Tibial artery (tissue), 4 donors: ENCODE measurements around the gene ACP6.

Source experiments
- DNase-seq, 2 donors: peaks; one replicate each; pipeline ENCODE4 v3.0.0-alpha.2; 2019
- H3K27ac ChIP-seq, 2 donors: fragments of 200-600 bp; sonication (generic) in 1 of 2; 1 replicate in 1 of 2; 2 replicates in 1 of 2; pipeline ENCODE4 v1.5.1; 2018 to 2019; ENCODE audit warnings: mild to moderate bottlenecking in 1 of 2
- H3K27me3 ChIP-seq, 2 donors: fragments of 200-600 bp; sonication (generic) in 1 of 2; one replicate each; pipeline versions ENCODE4 v1.5.1 to v1.6.0; 2016 to 2019
- H3K36me3 ChIP-seq, 3 donors: fragments of 200-600 bp; sonication (generic) in 2 of 3; one replicate each; pipeline ENCODE4 v1.5.1; 2016 to 2019; ENCODE audit warnings: mild to moderate bottlenecking in 2 of 3
- H3K4me1 ChIP-seq, 4 donors: fragments of 200-600 bp; sonication (generic) in 2 of 4; 1 replicate in 3 of 4; 2 replicates in 1 of 4; pipeline ENCODE4 v1.5.1; 2016 to 2019
- H3K4me3 ChIP-seq, 2 donors: fragments of 200-600 bp; sonication (generic) in 1 of 2; 1 replicate in 1 of 2; 2 replicates in 1 of 2; pipeline ENCODE4 v1.5.1; 2018 to 2019; ENCODE audit warnings: mild to moderate bottlenecking in 2 of 2
- H3K9me3 ChIP-seq, 3 donors: fragments of 200-600 bp; sonication (generic) in 1 of 3; one replicate each; pipeline ENCODE4 v1.5.1; 2016 to 2019
- intact Hi-C: fragments of 100-400 bp; cut with DNase I; formaldehyde crosslinking; loops from one replicate; pipeline ENCODE4 v1.15.0; 2023; ENCODE audit warnings: low total_unique reads
- TF ChIP-seq, protein P1 (sequence below), 2 experiments: fragments of 200-600 bp in 1 of 2; fragments of 450-650 bp in 1 of 2; IDR thresholded peaks; one replicate each; pipeline ENCODE4 v1.5.1; 2017 to 2019; ENCODE audit warnings: antibody characterized with exemption in 2 of 2, mild to moderate bottlenecking in 1 of 2, moderate library complexity in 1 of 2

The ACP6 gene

GRCh38 chr1:147611586-147611985 lies 58.7 kb downstream of the ACP6 start:
- H3K36me3 ChIP-seq: peaks cover 36 to 63% (median 62%) of the 10 kb centered on the region in 3 donors
- TF ChIP-seq, protein P1, sequence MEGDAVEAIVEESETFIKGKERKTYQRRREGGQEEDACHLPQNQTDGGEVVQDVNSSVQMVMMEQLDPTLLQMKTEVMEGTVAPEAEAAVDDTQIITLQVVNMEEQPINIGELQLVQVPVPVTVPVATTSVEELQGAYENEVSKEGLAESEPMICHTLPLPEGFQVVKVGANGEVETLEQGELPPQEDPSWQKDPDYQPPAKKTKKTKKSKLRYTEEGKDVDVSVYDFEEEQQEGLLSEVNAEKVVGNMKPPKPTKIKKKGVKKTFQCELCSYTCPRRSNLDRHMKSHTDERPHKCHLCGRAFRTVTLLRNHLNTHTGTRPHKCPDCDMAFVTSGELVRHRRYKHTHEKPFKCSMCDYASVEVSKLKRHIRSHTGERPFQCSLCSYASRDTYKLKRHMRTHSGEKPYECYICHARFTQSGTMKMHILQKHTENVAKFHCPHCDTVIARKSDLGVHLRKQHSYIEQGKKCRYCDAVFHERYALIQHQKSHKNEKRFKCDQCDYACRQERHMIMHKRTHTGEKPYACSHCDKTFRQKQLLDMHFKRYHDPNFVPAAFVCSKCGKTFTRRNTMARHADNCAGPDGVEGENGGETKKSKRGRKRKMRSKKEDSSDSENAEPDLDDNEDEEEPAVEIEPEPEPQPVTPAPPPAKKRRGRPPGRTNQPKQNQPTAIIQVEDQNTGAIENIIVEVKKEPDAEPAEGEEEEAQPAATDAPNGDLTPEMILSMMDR (IDR thresholded peaks at IDR 0.05): no peak
- H3K27me3 ChIP-seq: no peaks in the 10 kb centered on the region
- no peak for DNase-seq
- intact Hi-C loops: no loop called here
- no peaks in the 10 kb centered on the region for H3K9me3 ChIP-seq
- H3K4me3 ChIP-seq: no peak overlapping the region
- H3K4me1 ChIP-seq: peaks cover 0 to 27% (median 4%) of the 10 kb centered on the region in 4 donors
- H3K27ac ChIP-seq: no peak overlapping the region

DNA sequence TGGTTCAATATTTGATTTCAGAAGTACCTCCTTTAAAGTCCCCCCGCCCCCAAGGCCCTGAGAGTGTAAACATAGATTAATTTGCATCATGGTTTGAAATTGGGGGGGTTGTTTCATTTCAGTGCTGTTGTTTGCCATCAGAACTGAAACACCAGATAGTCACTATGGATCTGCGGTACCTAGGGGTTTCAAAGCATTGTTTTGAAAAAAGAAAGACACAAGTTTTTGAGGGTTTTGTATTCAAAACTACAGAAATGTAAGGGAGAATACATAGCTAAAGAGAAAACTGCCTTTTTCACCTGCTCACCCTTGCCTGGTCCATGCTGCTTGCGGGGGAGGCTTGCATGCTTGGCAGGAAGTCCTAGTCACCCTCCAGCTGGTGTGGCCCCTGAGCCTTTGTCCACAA lies 59.3 kb downstream of the ACP6 start:
- no peak overlapping the region for H3K27ac ChIP-seq
- intact Hi-C loops: no loop called here

DNA sequence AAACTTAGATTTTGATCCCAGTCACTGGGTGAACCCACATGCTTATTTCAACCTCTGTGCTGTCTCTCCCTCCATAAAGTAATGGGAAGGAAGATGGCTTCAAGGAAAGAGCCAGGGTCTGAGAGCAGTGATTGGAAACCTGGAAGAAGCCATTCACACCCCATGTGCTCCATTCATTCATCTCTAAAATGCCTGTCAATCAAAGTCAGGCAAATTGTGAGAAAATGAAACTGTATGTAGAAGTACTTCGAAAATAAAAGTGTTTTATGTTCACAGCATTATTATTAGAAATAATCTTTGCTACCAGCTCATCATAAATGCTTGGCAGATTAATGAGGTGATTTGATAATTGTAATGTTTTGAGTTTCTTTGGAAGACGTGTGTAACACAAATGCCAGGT lies 61.0 kb downstream of the ACP6 start:
- no peak for DNase-seq
- TF ChIP-seq, protein P1 (IDR thresholded peaks at IDR 0.05): no peak
- intact Hi-C loops: loop anchor here (10.0 kb wide), 1 partner anchor 165 kb away; no protein-coding TSS in a partner anchor
- Histone ChIP-seq H3K27me3 (no peaks in the 10 kb centered on the region), H3K4me1 (peaks cover 3 to 49% (median 8%) of the 10 kb centered on the region in 4 donors), H3K9me3 (no peaks in the 10 kb centered on the region), H3K4me3 (no peak overlapping the region), H3K27ac (no peak overlapping the region), H3K36me3 (peaks cover 17 to 46% (median 41%) of the 10 kb centered on the region in 3 donors)

More for the DNA sequence above, 59.3 kb downstream of the ACP6 start:
- H3K4me1 ChIP-seq: peaks cover 1 to 33% (median 4%) of the 10 kb centered on the region in 4 donors
- no peaks in the 10 kb centered on the region for H3K27me3 ChIP-seq
- H3K36me3 ChIP-seq: peaks cover 31 to 58% (median 57%) of the 10 kb centered on the region in 3 donors
- no peaks in the 10 kb centered on the region for H3K9me3 ChIP-seq
- TF ChIP-seq, protein P1 (IDR thresholded peaks at IDR 0.05): no peak
- no peak for DNase-seq
- H3K4me3 ChIP-seq: no peak overlapping the region

DNA sequence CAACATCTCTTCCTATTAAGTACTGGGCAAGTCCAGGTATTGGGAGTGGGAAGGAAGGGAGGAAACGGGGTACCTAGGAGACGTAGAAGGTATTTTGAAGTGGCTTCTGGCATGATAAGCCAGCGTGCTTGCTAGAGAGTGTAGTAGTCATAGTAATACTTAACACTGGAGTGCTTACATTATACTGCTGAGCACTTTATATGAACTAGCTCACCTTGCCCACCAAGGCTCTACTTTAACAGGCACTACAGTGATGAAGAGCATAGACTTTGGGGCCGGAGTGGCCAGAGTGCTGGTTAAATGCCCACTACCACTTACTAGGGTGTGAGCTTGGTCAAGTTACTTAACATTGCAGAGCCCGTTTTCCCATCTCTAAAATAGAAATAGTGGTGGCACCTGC lies 61.7 kb downstream of the ACP6 start:
- H3K27ac ChIP-seq: no peak overlapping the region
- no peak for DNase-seq
- H3K4me1 ChIP-seq: peaks cover 2 to 56% (median 8%) of the 10 kb centered on the region in 4 donors
- no peaks in the 10 kb centered on the region for H3K9me3 ChIP-seq
- H3K4me3 ChIP-seq: no peak overlapping the region
- TF ChIP-seq, protein P1 (IDR thresholded peaks at IDR 0.05): no peak
- intact Hi-C loops: loop anchor here (10.0 kb wide), 1 partner anchor 166 kb away; no protein-coding TSS in a partner anchor
- H3K36me3 ChIP-seq: peaks cover 13 to 38% (median 33%) of the 10 kb centered on the region in 3 donors
- H3K27me3 ChIP-seq: no peaks in the 10 kb centered on the region

GRCh38 chr1:147605591-147605990 lies 64.7 kb downstream of the ACP6 start:
- Histone ChIP-seq H3K4me1 (peaks cover 6 to 69% (median 11%) of the 10 kb centered on the region in 4 donors), H3K4me3 (no peak overlapping the region), H3K27ac (peak overlapping the region; percentile 54 to 62), H3K9me3 (no peaks in the 10 kb centered on the region), H3K36me3 (peaks cover 0 to 13% (median 8%) of the 10 kb centered on the region in 3 donors), H3K27me3 (no peaks in the 10 kb centered on the region)
- no peak for DNase-seq
- intact Hi-C loops: loop anchor here (10.0 kb wide), 1 partner anchor 169 kb away; no protein-coding TSS in a partner anchor
- TF ChIP-seq, protein P1 (IDR thresholded peaks at IDR 0.05): no peak
